ENCODE measurements around the gene CPT1A.

The CPT1A gene

GRCh38 chr11:68847395-68847794, 5.7 kb upstream of the CPT1A start:
- Histone ChIP-seq H3K27me3 (ENCODE audit: insufficient read depth, low read length, poor library complexity, severe bottlenecking) (no peaks in the 10 kb centered on the region), H4K20me1 (ENCODE audit: insufficient read depth, low read length, poor library complexity, severe bottlenecking) (no peaks in the 10 kb centered on the region), H3K4me1 (ENCODE audit: insufficient read depth, low read length, poor library complexity, severe bottlenecking) (peaks cover 8% of the 10 kb centered on the region), H3K9me3 (ENCODE audit: insufficient read depth, low read depth, low read length) (no peaks in the 10 kb centered on the region), H3K9me2 (replicated peaks; ENCODE audit: low read depth, low read length) (no peaks in the 10 kb centered on the region), H2AFZ (ENCODE audit: low read length) (no peak overlapping the region), H3K79me2 (ENCODE audit: insufficient read depth, low read length) (peaks cover 4% of the 10 kb centered on the region), H3K36me3 (ENCODE audit: insufficient read depth, low read length) (no peaks in the 10 kb centered on the region), H3K4me2 (ENCODE audit: low read depth, low read length, poor library complexity, severe bottlenecking) (no peak overlapping the region), H3K9ac (ENCODE audit: low read depth, low read length, poor library complexity, severe bottlenecking) (no peak overlapping the region), H3K4me3 (ENCODE audit: low read length, poor library complexity, severe bottlenecking) (no peak overlapping the region), H3F3A (ENCODE audit: low read depth) (no peaks in the 10 kb centered on the region)
- TF ChIP-seq EZH2phosphoT487 (IDR thresholded peaks at IDR 0.05; ENCODE audit: borderline replicate concordance): no peak

GRCh38 chr11:68845351-68846002, 3.8 kb upstream of the CPT1A start:
- Histone ChIP-seq H3K79me2 (ENCODE audit: insufficient read depth, low read length) (peaks cover 22% of the 10 kb centered on the region), H3K4me1 (ENCODE audit: insufficient read depth, low read length, poor library complexity, severe bottlenecking) (peaks cover 13% of the 10 kb centered on the region), H3K27me3 (ENCODE audit: insufficient read depth, low read length, poor library complexity, severe bottlenecking) (no peaks in the 10 kb centered on the region), H3K9me3 (ENCODE audit: insufficient read depth, low read depth, low read length) (no peaks in the 10 kb centered on the region), H3K4me3 (ENCODE audit: low read length, poor library complexity, severe bottlenecking) (no peak overlapping the region), H3K9ac (ENCODE audit: low read depth, low read length, poor library complexity, severe bottlenecking) (no peak overlapping the region), H2AFZ (ENCODE audit: low read length) (no peak overlapping the region), H3K36me3 (ENCODE audit: insufficient read depth, low read length) (no peaks in the 10 kb centered on the region), H4K20me1 (ENCODE audit: insufficient read depth, low read length, poor library complexity, severe bottlenecking) (peaks cover 5% of the 10 kb centered on the region), H3F3A (ENCODE audit: low read depth) (peaks cover 1% of the 10 kb centered on the region), H3K4me2 (ENCODE audit: low read depth, low read length, poor library complexity, severe bottlenecking) (no peak overlapping the region), H3K9me2 (replicated peaks; ENCODE audit: low read depth, low read length) (no peaks in the 10 kb centered on the region)
- no peak for TF ChIP-seq CTCF (conservative IDR thresholded peaks at IDR 0.05; ENCODE audit: low read length)
- no peak for TF ChIP-seq EZH2phosphoT487 (IDR thresholded peaks at IDR 0.05; ENCODE audit: borderline replicate concordance)

- no peak overlapping the region for H3K4me3 ChIP-seq (ENCODE audit: low read length, poor library complexity, severe bottlenecking)
- peaks cover 25% of the 10 kb centered on the region for H3K79me2 ChIP-seq (ENCODE audit: insufficient read depth, low read length)
- no peak overlapping the region for H2AFZ ChIP-seq (ENCODE audit: low read length)
- H3K4me2 ChIP-seq (ENCODE audit: low read depth, low read length, poor library complexity, severe bottlenecking): peak overlapping the region; percentile 87
- no peaks in the 10 kb centered on the region for H3K27me3 ChIP-seq (ENCODE audit: insufficient read depth, low read length, poor library complexity, severe bottlenecking)
- peaks cover 19% of the 10 kb centered on the region for H3K4me1 ChIP-seq (ENCODE audit: insufficient read depth, low read length, poor library complexity, severe bottlenecking)
- no peaks in the 10 kb centered on the region for H3K36me3 ChIP-seq (ENCODE audit: insufficient read depth, low read length)
- H3K9ac ChIP-seq (ENCODE audit: low read depth, low read length, poor library complexity, severe bottlenecking): no peak overlapping the region
- TF ChIP-seq CTCF (conservative IDR thresholded peaks at IDR 0.05; ENCODE audit: low read length) (no peak), EZH2phosphoT487 (IDR thresholded peaks at IDR 0.05; ENCODE audit: borderline replicate concordance) (no peak)
- peaks cover 5% of the 10 kb centered on the region for H4K20me1 ChIP-seq (ENCODE audit: insufficient read depth, low read length, poor library complexity, severe bottlenecking)
- H3F3A ChIP-seq (ENCODE audit: low read depth): peaks cover 8% of the 10 kb centered on the region
- no peaks in the 10 kb centered on the region for H3K9me3 ChIP-seq (ENCODE audit: insufficient read depth, low read depth, low read length)
- H3K9me2 ChIP-seq (replicated peaks; ENCODE audit: low read depth, low read length): no peaks in the 10 kb centered on the region
Measured at GRCh38 chr11:68844801-68845200, 3.1 kb upstream of the CPT1A start.

GRCh38 chr11:68844376-68844775, 2.7 kb upstream of the CPT1A start:
- Histone ChIP-seq H3K9ac (ENCODE audit: low read depth, low read length, poor library complexity, severe bottlenecking) (peak overlapping the region; percentile 79), H3K27me3 (ENCODE audit: insufficient read depth, low read length, poor library complexity, severe bottlenecking) (no peaks in the 10 kb centered on the region), H3K4me3 (ENCODE audit: low read length, poor library complexity, severe bottlenecking) (peak overlapping the region; percentile 98), H3K36me3 (ENCODE audit: insufficient read depth, low read length) (no peaks in the 10 kb centered on the region), H4K20me1 (ENCODE audit: insufficient read depth, low read length, poor library complexity, severe bottlenecking) (peaks cover 5% of the 10 kb centered on the region), H3F3A (ENCODE audit: low read depth) (peaks cover 12% of the 10 kb centered on the region), H3K9me2 (replicated peaks; ENCODE audit: low read depth, low read length) (no peaks in the 10 kb centered on the region), H3K9me3 (ENCODE audit: insufficient read depth, low read depth, low read length) (no peaks in the 10 kb centered on the region), H3K79me2 (ENCODE audit: insufficient read depth, low read length) (peaks cover 25% of the 10 kb centered on the region), H3K4me2 (ENCODE audit: low read depth, low read length, poor library complexity, severe bottlenecking) (peak overlapping the region; percentile 87), H3K4me1 (ENCODE audit: insufficient read depth, low read length, poor library complexity, severe bottlenecking) (peaks cover 23% of the 10 kb centered on the region), H2AFZ (ENCODE audit: low read length) (peak overlapping the region; percentile 92)
- no peak for TF ChIP-seq CTCF (conservative IDR thresholded peaks at IDR 0.05; ENCODE audit: low read length)
- TF ChIP-seq EZH2phosphoT487 (IDR thresholded peaks at IDR 0.05; ENCODE audit: borderline replicate concordance): no peak
